HG02678 (cell line): ENCODE measurements around the gene MCMBP.
"Not testable (repeated sequence)": the region's sequence is repeated elsewhere in the genome, so short reads cannot be mapped to it uniquely, and the experiment has no call there.

Source experiments
- ATAC-seq: cut with Tn5 transposase; IDR thresholded peaks from one replicate; pipeline ENCODE4 v1.9.1; 2021; ENCODE audit warnings: mild to moderate bottlenecking, moderate library complexity; ENCODE audit not compliant: unreplicated experiment

Gene MCMBP

GRCh38 chr10:119832951-119833350 lies 39.7 kb downstream of the MCMBP start:
- no peak for ATAC-seq

GRCh38 chr10:119831656-119832055 lies 41.0 kb downstream of the MCMBP start:
- no peak for ATAC-seq

GRCh38 chr10:119830851-119831250 lies 41.8 kb downstream of the MCMBP start:
- ATAC-seq: no peak

GRCh38 chr10:119829429-119829828 lies 43.2 kb downstream of the MCMBP start:
- no peak for ATAC-seq

- no peak for ATAC-seq
These were observed 45.2 kb downstream of the MCMBP start for GRCh38 chr10:119827430-119827829.

- ATAC-seq: no peak
These were observed 45.9 kb downstream of the MCMBP start for GRCh38 chr10:119826771-119827170.

- ATAC-seq: no peak
These were observed 48.3 kb downstream of the MCMBP start for GRCh38 chr10:119824299-119824698.

GRCh38 chr10:119821182-119821581 lies 51.5 kb downstream of the MCMBP start:
- no peak for ATAC-seq

GRCh38 chr10:119818889-119819270 lies 53.8 kb downstream of the MCMBP start:
- ATAC-seq: no peak

- ATAC-seq: no peak
These were observed 54.4 kb downstream of the MCMBP start for GRCh38 chr10:119817991-119818888.

GRCh38 chr10:119815671-119816070 lies 57.0 kb downstream of the MCMBP start:
- ATAC-seq: no peak

GRCh38 chr10:119812684-119813083 lies 60.0 kb downstream of the MCMBP start:
- no peak for ATAC-seq

- no peak for ATAC-seq
These were observed 61.5 kb downstream of the MCMBP start for GRCh38 chr10:119811122-119811521.

- ATAC-seq: no peak
These were observed 64.5 kb downstream of the MCMBP start for GRCh38 chr10:119807960-119808697.

- ATAC-seq: no peak
These were observed 66.1 kb downstream of the MCMBP start for GRCh38 chr10:119806334-119807130.

- no peak for ATAC-seq
These were observed 66.9 kb downstream of the MCMBP start for GRCh38 chr10:119805702-119806230.

- ATAC-seq: no peak
These were observed 69.4 kb downstream of the MCMBP start for GRCh38 chr10:119803264-119803663.

GRCh38 chr10:119801998-119802538 lies 70.6 kb downstream of the MCMBP start:
- no peak for ATAC-seq

- ATAC-seq: no peak
These were observed 71.5 kb downstream of the MCMBP start for GRCh38 chr10:119801176-119801575.

- ATAC-seq: no peak
These were observed 76.6 kb downstream of the MCMBP start for GRCh38 chr10:119796039-119796438.

GRCh38 chr10:119795101-119795500 lies 77.5 kb downstream of the MCMBP start:
- ATAC-seq: not testable (repeated sequence)
